HEK293 (cell line): ENCODE measurements around the gene SLC7A10.

Experiments used
- ATF2 ChIP-seq: fragments of 450-650 bp; formaldehyde crosslinking; IDR thresholded peaks from 2 replicates; pipeline ENCODE4 v1.5.1; 2016; ENCODE audit warnings: missing biosample characterization, missing genetic modification characterization, low read depth
- GFI1B ChIP-seq: fragments of 450-650 bp; formaldehyde crosslinking; IDR thresholded peaks from 2 replicates; pipeline ENCODE4 v1.5.1; 2016; ENCODE audit warnings: missing biosample characterization, missing genetic modification characterization
- HOXD13 ChIP-seq: sonication (generic); formaldehyde crosslinking; IDR thresholded peaks from 2 replicates; pipeline ENCODE4 v1.8.0; 2022; ENCODE audit warnings: missing genetic modification reagents, borderline replicate concordance
- REPIN1 ChIP-seq: fragments of 450-650 bp; formaldehyde crosslinking; IDR thresholded peaks from 2 replicates; pipeline ENCODE4 v1.5.1; 2017; ENCODE audit warnings: missing biosample characterization, missing genetic modification characterization, low read depth
- SALL2 ChIP-seq: fragments of 450-650 bp; formaldehyde crosslinking; IDR thresholded peaks from 2 replicates; pipeline ENCODE4 v1.5.0; 2017; ENCODE audit warnings: missing biosample characterization, mild to moderate bottlenecking, missing genetic modification characterization, borderline replicate concordance
- SCRT1 ChIP-seq: fragments of 450-650 bp; formaldehyde crosslinking; IDR thresholded peaks from 2 replicates; pipeline ENCODE4 v1.5.1; 2016; ENCODE audit warnings: missing biosample characterization, missing genetic modification characterization, borderline replicate concordance
- SCRT2 ChIP-seq: fragments of 450-650 bp; formaldehyde crosslinking; IDR thresholded peaks from 2 replicates; pipeline ENCODE4 v1.5.1; 2016; ENCODE audit warnings: missing biosample characterization, missing genetic modification characterization
- YY2 ChIP-seq: fragments of 450-650 bp; formaldehyde crosslinking; IDR thresholded peaks from 2 replicates; pipeline ENCODE4 v1.5.1; 2016; ENCODE audit warnings: missing biosample characterization, missing genetic modification characterization
- ZBTB44 ChIP-seq: fragments of 450-650 bp; IDR thresholded peaks from 2 replicates; pipeline ENCODE4 v1.5.1; 2018; ENCODE audit warnings: missing biosample characterization, mild to moderate bottlenecking, missing genetic modification characterization
- ZFHX2 ChIP-seq: fragments of 450-650 bp; formaldehyde crosslinking; conservative IDR thresholded peaks from 2 replicates; pipeline ENCODE4 v1.5.1; 2016; ENCODE audit warnings: missing biosample characterization, missing genetic modification characterization
- ZIC2 ChIP-seq: fragments of 450-650 bp; formaldehyde crosslinking; IDR thresholded peaks from 2 replicates; pipeline ENCODE4 v1.5.1; 2016; ENCODE audit warnings: missing biosample characterization, missing genetic modification characterization
- ZNF133 ChIP-seq: fragments of 450-650 bp; formaldehyde crosslinking; IDR thresholded peaks from 2 replicates; pipeline ENCODE4 v1.5.1; 2016; ENCODE audit warnings: missing biosample characterization, missing genetic modification characterization
- ZNF155 ChIP-seq: fragments of 450-650 bp; formaldehyde crosslinking; IDR thresholded peaks from 2 replicates; pipeline ENCODE4 v1.5.1; 2016; ENCODE audit warnings: missing biosample characterization, missing genetic modification characterization
- ZNF174 ChIP-seq: fragments of 450-650 bp; formaldehyde crosslinking; IDR thresholded peaks from 2 replicates; pipeline ENCODE4 v1.5.0; 2017; ENCODE audit warnings: missing biosample characterization, mild to moderate bottlenecking, missing genetic modification characterization
- ZNF18 ChIP-seq: fragments of 450-650 bp; formaldehyde crosslinking; IDR thresholded peaks from 2 replicates; pipeline ENCODE4 v1.5.1; 2016; ENCODE audit warnings: missing biosample characterization, missing genetic modification characterization
- ZNF2 ChIP-seq: fragments of 450-650 bp; formaldehyde crosslinking; IDR thresholded peaks from 2 replicates; pipeline ENCODE4 v1.5.1; 2016; ENCODE audit warnings: missing biosample characterization, missing genetic modification characterization
- ZNF202 ChIP-seq: fragments of 450-650 bp; formaldehyde crosslinking; IDR thresholded peaks from 2 replicates; pipeline ENCODE4 v1.5.1; 2016; ENCODE audit warnings: missing biosample characterization, missing genetic modification characterization, borderline replicate concordance
- ZNF239 ChIP-seq: fragments of 450-650 bp; formaldehyde crosslinking; IDR thresholded peaks from 2 replicates; pipeline ENCODE4 v1.5.1; 2016; ENCODE audit warnings: missing biosample characterization, missing genetic modification characterization
- ZNF248 ChIP-seq: fragments of 450-650 bp; formaldehyde crosslinking; IDR thresholded peaks from 2 replicates; pipeline ENCODE4 v1.5.1; 2017; ENCODE audit warnings: missing biosample characterization, missing genetic modification characterization
- ZNF302 ChIP-seq: fragments of 450-650 bp; formaldehyde crosslinking; IDR thresholded peaks from 2 replicates; pipeline ENCODE4 v1.5.1; 2016; ENCODE audit warnings: missing biosample characterization, missing genetic modification characterization, low read depth
- ZNF416 ChIP-seq: fragments of 450-650 bp; formaldehyde crosslinking; IDR thresholded peaks from 2 replicates; pipeline ENCODE4 v1.5.1; 2016; ENCODE audit warnings: missing biosample characterization, missing genetic modification characterization
- ZNF449 ChIP-seq: fragments of 450-650 bp; formaldehyde crosslinking; IDR thresholded peaks from 2 replicates; pipeline ENCODE4 v1.5.1; 2017; ENCODE audit warnings: missing biosample characterization, mild to moderate bottlenecking, missing genetic modification characterization, moderate library complexity
- ZNF654 ChIP-seq: fragments of 450-650 bp; formaldehyde crosslinking; IDR thresholded peaks from 2 replicates; pipeline ENCODE4 v1.5.1; 2016; ENCODE audit warnings: low read depth, missing biosample characterization, missing genetic modification characterization
- ZNF76 ChIP-seq: fragments of 450-650 bp; formaldehyde crosslinking; IDR thresholded peaks from 2 replicates; pipeline ENCODE4; 2016; ENCODE audit warnings: low read depth, missing biosample characterization, missing genetic modification characterization, borderline replicate concordance
- ZNF837 ChIP-seq: fragments of 450-650 bp; formaldehyde crosslinking; IDR thresholded peaks from 2 replicates; pipeline ENCODE4 v1.5.1; 2016; ENCODE audit warnings: missing biosample characterization, missing genetic modification characterization
- ZSCAN30 ChIP-seq: fragments of 450-650 bp; IDR thresholded peaks from 2 replicates; pipeline ENCODE4 v1.5.1; 2018; ENCODE audit warnings: missing biosample characterization, mild to moderate bottlenecking, missing genetic modification characterization, moderate library complexity
- ZXDB ChIP-seq: fragments of 450-650 bp; formaldehyde crosslinking; IDR thresholded peaks from 2 replicates; pipeline ENCODE4 v1.5.1; 2016; ENCODE audit warnings: missing biosample characterization, missing genetic modification characterization
- TF ChIP-seq, protein P1 (sequence below): fragments of 450-650 bp; formaldehyde crosslinking; IDR thresholded peaks from 2 replicates; pipeline ENCODE4 v1.5.1; 2016; ENCODE audit warnings: missing biosample characterization, missing genetic modification characterization
- TF ChIP-seq, protein P2 (sequence below): fragments of 450-650 bp; formaldehyde crosslinking; conservative IDR thresholded peaks from 2 replicates; pipeline ENCODE4 v1.5.1; 2016; ENCODE audit warnings: low read depth, missing biosample characterization, missing genetic modification characterization

The SLC7A10 gene

GRCh38 chr19:33193865-33194362, 31.7 kb downstream of the SLC7A10 start, which contains the start of gene LRP3 (continued):
- TF ChIP-seq ZNF449 (tag by site-specific recombination) (no peak), ZNF416 (tag by site-specific recombination) (no peak), ZNF155 (tag by site-specific recombination) (no peak), ZNF76 (peak; percentile 55; the same call in 1 of the 2 replicates), ZNF202 (no peak), ZXDB (no peak), ZNF239 (no peak), SCRT1 (tag by site-specific recombination) (no peak), ATF2 (tag by site-specific recombination) (no peak), SCRT2 (tag by site-specific recombination) (no peak), ZNF2 (tag by site-specific recombination) (no peak; the same call in 1 of the 2 replicates), ZNF654 (tag by site-specific recombination) (no peak), ZNF133 (tag by site-specific recombination) (no peak), GFI1B (tag by site-specific recombination) (0 out of 2 replicates have a peak, but pooled peaks have one; percentile 16), ZFHX2 (tag by site-specific recombination) (peak; percentile 28; the same call in 1 of the 2 replicates), ZNF837 (tag by site-specific recombination) (no peak), ZNF174 (tag by site-specific recombination) (no peak), HOXD13 (CRISPR knock-in tag) (no peak), ZIC2 (peak; percentile 82), ZNF18 (tag by site-specific recombination) (no peak), REPIN1 (tag by site-specific recombination) (no peak), YY2 (tag by site-specific recombination) (no peak), SALL2 (no peak), ZNF248 (no peak), ZNF302 (no peak), ZSCAN30 (tag by site-specific recombination) (0 out of 2 replicates have a peak, but pooled peaks have one; percentile 49), ZBTB44 (tag by site-specific recombination) (no peak)
- TF ChIP-seq, protein P1, sequence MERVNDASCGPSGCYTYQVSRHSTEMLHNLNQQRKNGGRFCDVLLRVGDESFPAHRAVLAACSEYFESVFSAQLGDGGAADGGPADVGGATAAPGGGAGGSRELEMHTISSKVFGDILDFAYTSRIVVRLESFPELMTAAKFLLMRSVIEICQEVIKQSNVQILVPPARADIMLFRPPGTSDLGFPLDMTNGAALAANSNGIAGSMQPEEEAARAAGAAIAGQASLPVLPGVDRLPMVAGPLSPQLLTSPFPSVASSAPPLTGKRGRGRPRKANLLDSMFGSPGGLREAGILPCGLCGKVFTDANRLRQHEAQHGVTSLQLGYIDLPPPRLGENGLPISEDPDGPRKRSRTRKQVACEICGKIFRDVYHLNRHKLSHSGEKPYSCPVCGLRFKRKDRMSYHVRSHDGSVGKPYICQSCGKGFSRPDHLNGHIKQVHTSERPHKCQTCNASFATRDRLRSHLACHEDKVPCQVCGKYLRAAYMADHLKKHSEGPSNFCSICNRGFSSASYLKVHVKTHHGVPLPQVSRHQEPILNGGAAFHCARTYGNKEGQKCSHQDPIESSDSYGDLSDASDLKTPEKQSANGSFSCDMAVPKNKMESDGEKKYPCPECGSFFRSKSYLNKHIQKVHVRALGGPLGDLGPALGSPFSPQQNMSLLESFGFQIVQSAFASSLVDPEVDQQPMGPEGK (tag by site-specific recombination) = peak; percentile 41; the same call in 1 of the 2 replicates
- TF ChIP-seq, protein P2, sequence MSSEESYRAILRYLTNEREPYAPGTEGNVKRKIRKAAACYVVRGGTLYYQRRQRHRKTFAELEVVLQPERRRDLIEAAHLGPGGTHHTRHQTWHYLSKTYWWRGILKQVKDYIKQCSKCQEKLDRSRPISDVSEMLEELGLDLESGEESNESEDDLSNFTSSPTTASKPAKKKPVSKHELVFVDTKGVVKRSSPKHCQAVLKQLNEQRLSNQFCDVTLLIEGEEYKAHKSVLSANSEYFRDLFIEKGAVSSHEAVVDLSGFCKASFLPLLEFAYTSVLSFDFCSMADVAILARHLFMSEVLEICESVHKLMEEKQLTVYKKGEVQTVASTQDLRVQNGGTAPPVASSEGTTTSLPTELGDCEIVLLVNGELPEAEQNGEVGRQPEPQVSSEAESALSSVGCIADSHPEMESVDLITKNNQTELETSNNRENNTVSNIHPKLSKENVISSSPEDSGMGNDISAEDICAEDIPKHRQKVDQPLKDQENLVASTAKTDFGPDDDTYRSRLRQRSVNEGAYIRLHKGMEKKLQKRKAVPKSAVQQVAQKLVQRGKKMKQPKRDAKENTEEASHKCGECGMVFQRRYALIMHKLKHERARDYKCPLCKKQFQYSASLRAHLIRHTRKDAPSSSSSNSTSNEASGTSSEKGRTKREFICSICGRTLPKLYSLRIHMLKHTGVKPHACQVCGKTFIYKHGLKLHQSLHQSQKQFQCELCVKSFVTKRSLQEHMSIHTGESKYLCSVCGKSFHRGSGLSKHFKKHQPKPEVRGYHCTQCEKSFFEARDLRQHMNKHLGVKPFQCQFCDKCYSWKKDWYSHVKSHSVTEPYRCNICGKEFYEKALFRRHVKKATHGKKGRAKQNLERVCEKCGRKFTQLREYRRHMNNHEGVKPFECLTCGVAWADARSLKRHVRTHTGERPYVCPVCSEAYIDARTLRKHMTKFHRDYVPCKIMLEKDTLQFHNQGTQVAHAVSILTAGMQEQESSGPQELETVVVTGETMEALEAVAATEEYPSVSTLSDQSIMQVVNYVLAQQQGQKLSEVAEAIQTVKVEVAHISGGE (tag by site-specific recombination) = peak; percentile 18; the same call in 1 of the 2 replicates
